Adrenal gland (tissue), 12 donors: Measurements from ENCODE around the gene COL20A1. TPM values are rescaled to one million over a fixed set of nuclear protein-coding genes. Genes with fewer than 3 reads are reported as not detected.

ENCODE experiments used
- DNase-seq, 7 donors: peaks; one replicate each; pipeline ENCODE4 v3.0.0-alpha.2; 2019 to 2020
- H3K27ac ChIP-seq, 5 donors: fragments of 200-600 bp; sonication (generic) in 4 of 5; 1 replicate in 3 of 5; 2 replicates in 2 of 5; pipeline versions ENCODE4 v1.5.1 to v1.8.0; 2016 to 2020; ENCODE audit warnings: mild to moderate bottlenecking in 1 of 5
- H3K27me3 ChIP-seq: fragments of 200-600 bp; 2 replicates; pipeline ENCODE4 v1.8.0; 2021
- H3K36me3 ChIP-seq, 2 donors: fragments of 200-600 bp; replicated peaks in 1 of 2; 1 replicate in 1 of 2; 2 replicates in 1 of 2; pipeline versions ENCODE4 v1.5.1 to v1.8.0; 2018 to 2022
- H3K4me1 ChIP-seq, 2 donors: fragments of 200-600 bp; replicated peaks in 1 of 2; 1 replicate in 1 of 2; 2 replicates in 1 of 2; pipeline versions ENCODE4 v1.5.1 to v1.8.0; 2018 to 2021
- H3K4me3 ChIP-seq, 4 donors: fragments of 200-600 bp; sonication (generic) in 3 of 4; one replicate each; pipeline ENCODE4 v1.5.1; 2016 to 2018
- H3K9me3 ChIP-seq, 3 donors: fragments of 200-600 bp; sonication (generic) in 1 of 3; replicated peaks in 1 of 3; 1 replicate in 2 of 3; 2 replicates in 1 of 3; pipeline versions ENCODE4 v1.5.1 to v1.8.0; 2016 to 2021
- POLR2A ChIP-seq, 2 donors: fragments of 450-650 bp; IDR thresholded peaks; one replicate each; pipeline ENCODE4 v1.6.1; 2017; ENCODE audit warnings: antibody characterized with exemption in 2 of 2, mild to moderate bottlenecking in 2 of 2, moderate library complexity in 1 of 2
- WGBS, 4 donors: extraction: QIAGEN DNeasy Blood & Tissue Kit in 2 of 4; methylation state at CpG; one replicate each; pipeline versions ENCODE4 v1.1.5 to v1.1.7; 2013 to 2017; 5-methylcytosine and 5-hydroxymethylcytosine counted together
- intact Hi-C, 2 donors: fragments of 100-400 bp; cut with DNase I; formaldehyde crosslinking; loops; one replicate each; pipeline versions ENCODE4 v1.14.1 to v1.15.0; 2022 to 2023
- polyA plus RNA-seq, 3 donors: library from polyadenylated mRNA; stranded (reverse); fragments of 200-250 nt in 2 of 3; fragments of 350-450 nt in 1 of 3; fragmentation: Illumina TruSeq in 1 of 3; extraction: RNeasy Lipid Tissue Mini Kit (QIAGEN cat#74804) in 1 of 3; gene quantifications; one replicate each; pipeline ENCODE4 v1.2.3, GENCODE V29; 2013 to 2014
- total RNA-seq, 9 donors: library from RNA; depleted of rRNA in 4 of 9; stranded (reverse); fragments of >200 nt in 4 of 9; fragments of 120-200 nt in 1 of 9; fragmentation: NEBNext Ultra II Directional in 1 of 9; extraction: Animal tissue kit (Norgen Biotek cat#: 25700) in 1 of 9; gene quantifications; one replicate each; pipeline versions ENCODE4 v1.1.0 to v1.2.4, GENCODE V29; 2013 to 2023
- TF ChIP-seq, protein P1 (sequence below), 6 experiments: fragments of 450-650 bp in 4 of 6; fragments of 200-600 bp in 2 of 6; sonication (generic) in 1 of 6; IDR thresholded peaks; 1 replicate in 5 of 6; 2 replicates in 1 of 6; pipeline versions ENCODE4 v1.5.1 to v1.8.0; 2016 to 2021; ENCODE audit warnings: antibody characterized with exemption in 6 of 6, mild to moderate bottlenecking in 2 of 6, moderate library complexity in 1 of 6
- donor health status: healthy with polysubstance abuse.
- donor health status: Bipolar disorder and iron deficiency.
- donor health status: DM: yes; HTN: yes; CAD: no.
- donor health status: DM: no; HTN: no; CAD: no.
- donor health status: DM: no; HTN: no; CAD: no.
- donor health status: DM: yes; HTN: yes; CAD: no.

Gene COL20A1
- total and polyA plus RNA-seq, 12 donors: 0.09 to 0.97 (median 0.26) TPM; not detected in 6

- DNase-seq: no peak
- Histone ChIP-seq H3K27me3 (no peaks in the 10 kb centered on the region), H3K4me3 (no peak overlapping the region), H3K36me3 (no peaks in the 10 kb centered on the region), H3K9me3 (no peaks in the 10 kb centered on the region), H3K27ac (no peak overlapping the region), H3K4me1 (no peaks in the 10 kb centered on the region)
- intact Hi-C loops: no loop called here
- no peak for TF ChIP-seq POLR2A (IDR thresholded peaks at IDR 0.05)
- TF ChIP-seq, protein P1, sequence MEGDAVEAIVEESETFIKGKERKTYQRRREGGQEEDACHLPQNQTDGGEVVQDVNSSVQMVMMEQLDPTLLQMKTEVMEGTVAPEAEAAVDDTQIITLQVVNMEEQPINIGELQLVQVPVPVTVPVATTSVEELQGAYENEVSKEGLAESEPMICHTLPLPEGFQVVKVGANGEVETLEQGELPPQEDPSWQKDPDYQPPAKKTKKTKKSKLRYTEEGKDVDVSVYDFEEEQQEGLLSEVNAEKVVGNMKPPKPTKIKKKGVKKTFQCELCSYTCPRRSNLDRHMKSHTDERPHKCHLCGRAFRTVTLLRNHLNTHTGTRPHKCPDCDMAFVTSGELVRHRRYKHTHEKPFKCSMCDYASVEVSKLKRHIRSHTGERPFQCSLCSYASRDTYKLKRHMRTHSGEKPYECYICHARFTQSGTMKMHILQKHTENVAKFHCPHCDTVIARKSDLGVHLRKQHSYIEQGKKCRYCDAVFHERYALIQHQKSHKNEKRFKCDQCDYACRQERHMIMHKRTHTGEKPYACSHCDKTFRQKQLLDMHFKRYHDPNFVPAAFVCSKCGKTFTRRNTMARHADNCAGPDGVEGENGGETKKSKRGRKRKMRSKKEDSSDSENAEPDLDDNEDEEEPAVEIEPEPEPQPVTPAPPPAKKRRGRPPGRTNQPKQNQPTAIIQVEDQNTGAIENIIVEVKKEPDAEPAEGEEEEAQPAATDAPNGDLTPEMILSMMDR (IDR thresholded peaks at IDR 0.05): no peak
- 87 to 91% (median 89%) methylated on average over 26 to 46 of the region's 46 CpGs for WGBS, 4 donors
Measured at GRCh38 chr20:63350597-63351325, 57.8 kb downstream of the COL20A1 start.

DNA sequence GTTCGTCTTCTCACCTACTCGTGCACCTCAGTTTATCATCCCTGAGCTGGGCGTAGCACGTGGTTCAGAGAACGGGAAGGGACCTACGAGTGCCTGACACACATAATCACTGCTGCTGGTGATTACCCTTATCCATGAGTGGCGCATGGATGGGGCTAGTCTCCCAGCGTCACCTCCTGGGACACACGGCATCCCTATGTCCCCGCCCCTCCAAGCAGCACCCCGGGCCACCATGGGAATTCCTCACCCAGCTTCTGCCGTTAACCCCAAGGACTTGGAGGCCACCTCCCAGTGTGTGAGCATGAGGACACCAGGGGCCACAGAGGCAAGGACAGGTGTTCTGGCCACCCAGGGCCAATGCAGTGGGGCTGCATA, 58.3 kb downstream of the COL20A1 start:
- Histone ChIP-seq H3K27me3 (no peaks in the 10 kb centered on the region), H3K4me1 (no peaks in the 10 kb centered on the region), H3K9me3 (no peaks in the 10 kb centered on the region), H3K4me3 (no peak overlapping the region), H3K27ac (no peak overlapping the region), H3K36me3 (no peaks in the 10 kb centered on the region)
- TF ChIP-seq POLR2A (IDR thresholded peaks at IDR 0.05): no peak
- TF ChIP-seq, protein P1 (IDR thresholded peaks at IDR 0.05): no peak
- intact Hi-C loops: no loop called here
- 70 to 88% (median 87%) methylated on average over 3 to 12 of the region's 12 CpGs for WGBS, 4 donors
- DNase-seq: no peak

GRCh38 chr20:63351811-63352591, 59.0 kb downstream of the COL20A1 start:
- DNase-seq: peak in 2 of 7 donors; percentile 11 to 32
- no peak for TF ChIP-seq POLR2A (IDR thresholded peaks at IDR 0.05)
- TF ChIP-seq, protein P1 (IDR thresholded peaks at IDR 0.05): no peak
- no peak overlapping the region for H3K27ac ChIP-seq
- no peaks in the 10 kb centered on the region for H3K36me3 ChIP-seq
- H3K27me3 ChIP-seq: no peaks in the 10 kb centered on the region
- no peak overlapping the region for H3K4me3 ChIP-seq
- H3K4me1 ChIP-seq: no peaks in the 10 kb centered on the region
- 10 to 40% (median 27%) methylated on average over 2 to 28 of the region's 28 CpGs for WGBS, 4 donors
- no peaks in the 10 kb centered on the region for H3K9me3 ChIP-seq
- intact Hi-C loops: no loop called here

GRCh38 chr20:63352811-63353221, 59.8 kb downstream of the COL20A1 start:
- Histone ChIP-seq H3K27me3 (no peaks in the 10 kb centered on the region), H3K4me3 (no peak overlapping the region)
- intact Hi-C loops: no loop called here

More at GRCh38 chr20:63352811-63353221, 59.8 kb downstream of the COL20A1 start:
- no peaks in the 10 kb centered on the region for H3K9me3 ChIP-seq
- H3K4me1 ChIP-seq: no peaks in the 10 kb centered on the region
- no peak for DNase-seq
- TF ChIP-seq, protein P1 (IDR thresholded peaks at IDR 0.05): no peak
- TF ChIP-seq POLR2A (IDR thresholded peaks at IDR 0.05): no peak
- H3K27ac ChIP-seq: no peak overlapping the region
- no peaks in the 10 kb centered on the region for H3K36me3 ChIP-seq
- WGBS, 4 donors: 46 to 100% (median 55%) methylated on average over 1 to 12 of the region's 12 CpGs
